Activated CD4-positive, alpha-beta T cell treated with anti-CD3 and anti-CD28 coated beads for 1 hour (primary cell): ENCODE data around the gene PTPN11.
"Not testable (repeated sequence)": the region's sequence is repeated elsewhere in the genome, so short reads cannot be mapped to it uniquely, and the experiment has no call there.

Source experiments
- DNase-seq: peaks from one replicate; pipeline ENCODE4 v3.0.0-alpha.2; 2020

The PTPN11 gene

DNA sequence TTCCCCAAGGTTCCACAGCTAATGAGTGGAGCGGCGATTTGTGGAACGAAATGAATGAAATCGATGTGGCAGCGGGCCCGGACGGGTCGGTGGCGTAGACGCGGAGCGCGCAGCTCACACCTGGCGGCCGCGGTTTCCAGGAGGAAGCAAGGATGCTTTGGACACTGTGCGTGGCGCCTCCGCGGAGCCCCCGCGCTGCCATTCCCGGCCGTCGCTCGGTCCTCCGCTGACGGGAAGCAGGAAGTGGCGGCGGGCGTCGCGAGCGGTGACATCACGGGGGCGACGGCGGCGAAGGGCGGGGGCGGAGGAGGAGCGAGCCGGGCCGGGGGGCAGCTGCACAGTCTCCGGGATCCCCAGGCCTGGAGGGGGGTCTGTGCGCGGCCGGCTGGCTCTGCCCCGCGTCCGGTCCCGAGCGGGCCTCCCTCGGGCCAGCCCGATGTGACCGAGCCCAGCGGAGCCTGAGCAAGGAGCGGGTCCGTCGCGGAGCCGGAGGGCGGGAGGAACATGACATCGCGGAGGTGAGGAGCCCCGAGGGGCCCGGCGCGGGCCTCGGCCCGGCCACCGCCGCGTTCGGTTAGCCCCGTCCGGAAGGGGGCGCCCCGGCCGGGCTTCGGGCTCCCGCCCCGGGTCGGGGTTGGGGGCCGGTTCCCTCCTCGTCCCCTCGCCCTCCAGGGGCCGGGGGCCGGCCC lies at the start of gene PTPN11:
Gene PTPN11 (plus strand): TSS at position 340 of the 689 bp plus-strand sequence. CDS start 165 bp downstream, at position 505.
- peak; percentile 87 for DNase-seq

DNA sequence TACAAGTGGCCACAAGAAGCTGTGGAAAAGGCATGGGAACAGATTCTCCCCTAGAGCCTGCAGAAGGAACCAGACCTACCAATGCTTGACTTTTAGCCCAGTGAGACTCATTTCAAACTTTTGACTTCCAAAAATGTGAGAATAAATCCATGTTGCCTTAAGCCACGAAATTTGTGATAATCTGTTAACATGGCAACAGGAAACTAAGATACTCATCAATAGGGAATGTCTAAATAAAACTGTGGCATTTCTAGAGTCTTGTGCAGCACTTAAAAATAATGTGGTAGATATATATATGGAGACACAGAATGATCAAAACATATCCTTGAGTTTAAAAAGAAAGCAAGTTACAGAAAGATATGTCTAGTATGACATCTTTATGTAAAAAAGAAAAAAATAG lies 48.5 kb upstream of the PTPN11 start:
- no peak for DNase-seq

DNA sequence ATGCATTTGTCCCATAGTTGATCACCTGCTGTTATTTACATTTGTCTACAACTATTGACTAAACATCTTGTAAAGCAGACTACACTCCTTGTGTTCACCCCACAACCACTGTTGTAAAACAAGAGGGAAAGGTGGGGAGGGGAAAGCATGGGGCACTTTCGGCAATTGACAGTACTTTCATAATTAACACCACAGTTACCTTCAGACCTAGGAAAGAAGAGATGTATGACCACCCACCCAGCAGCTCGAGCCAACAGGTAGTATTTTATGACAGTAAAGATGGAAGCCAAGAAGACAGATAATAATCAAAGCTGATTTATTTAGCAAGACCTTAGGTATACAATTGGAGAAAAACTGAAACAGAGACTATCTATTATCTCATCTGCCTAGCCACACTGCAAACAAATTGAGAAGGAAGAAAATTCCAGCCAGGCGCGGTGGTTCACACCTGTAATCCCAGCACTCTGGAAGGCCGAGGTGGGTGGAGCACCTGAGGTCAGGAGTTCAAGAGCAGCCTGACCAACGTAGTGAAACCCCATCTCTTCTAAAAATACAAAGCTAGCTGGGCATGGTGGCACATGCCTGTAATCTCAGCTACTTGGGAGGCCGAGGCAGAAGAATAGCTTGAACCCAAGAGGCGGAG lies 47.8 kb upstream of the PTPN11 start:
- DNase-seq = no peak

DNA sequence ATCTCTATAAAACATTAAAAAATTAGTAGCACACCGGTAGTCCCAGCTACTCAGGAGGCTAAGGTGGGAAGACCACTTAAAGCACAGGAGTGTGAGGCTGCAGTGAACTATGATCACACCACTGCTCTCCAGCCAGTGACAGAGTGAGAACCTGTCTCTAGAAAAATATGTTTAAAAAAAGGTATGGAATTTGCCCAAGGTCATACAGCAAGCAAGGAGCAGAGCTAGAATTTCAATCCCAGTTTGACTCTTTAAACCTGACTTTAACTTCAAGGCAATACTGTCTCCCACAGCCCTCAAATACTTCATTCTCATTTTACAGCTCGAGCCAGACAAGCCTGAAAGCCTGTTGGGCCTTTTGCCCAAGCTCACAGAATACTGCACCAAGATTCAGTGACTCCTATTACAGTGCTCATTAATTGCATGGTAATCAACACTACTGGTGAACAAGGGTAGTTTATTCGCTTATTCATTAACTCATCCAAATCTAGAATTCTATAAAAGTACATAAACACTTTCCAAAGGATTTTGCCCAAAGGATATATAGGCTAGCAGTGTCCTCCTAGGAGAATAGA lies 44.5 kb upstream of the PTPN11 start:
- DNase-seq = no peak

DNA sequence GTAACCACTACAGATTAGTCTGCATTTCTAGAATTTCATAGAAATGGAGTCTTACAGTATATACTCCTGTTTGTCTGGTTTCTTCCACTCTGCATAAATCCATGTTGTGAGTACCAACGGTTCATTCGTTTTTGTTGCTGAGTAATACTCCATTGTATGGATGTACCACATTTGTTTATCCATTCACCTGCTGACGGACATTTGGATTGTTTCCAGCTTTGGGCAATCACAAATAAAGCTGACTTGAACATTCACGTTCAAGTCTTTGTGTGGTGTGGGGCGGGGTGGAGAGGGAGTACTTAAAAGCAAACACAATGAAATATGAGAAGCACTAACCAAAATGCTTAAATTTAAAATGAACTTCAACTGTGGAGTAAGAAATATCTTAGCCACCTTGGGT lies 43.6 kb upstream of the PTPN11 start:
- DNase-seq = no peak

DNA sequence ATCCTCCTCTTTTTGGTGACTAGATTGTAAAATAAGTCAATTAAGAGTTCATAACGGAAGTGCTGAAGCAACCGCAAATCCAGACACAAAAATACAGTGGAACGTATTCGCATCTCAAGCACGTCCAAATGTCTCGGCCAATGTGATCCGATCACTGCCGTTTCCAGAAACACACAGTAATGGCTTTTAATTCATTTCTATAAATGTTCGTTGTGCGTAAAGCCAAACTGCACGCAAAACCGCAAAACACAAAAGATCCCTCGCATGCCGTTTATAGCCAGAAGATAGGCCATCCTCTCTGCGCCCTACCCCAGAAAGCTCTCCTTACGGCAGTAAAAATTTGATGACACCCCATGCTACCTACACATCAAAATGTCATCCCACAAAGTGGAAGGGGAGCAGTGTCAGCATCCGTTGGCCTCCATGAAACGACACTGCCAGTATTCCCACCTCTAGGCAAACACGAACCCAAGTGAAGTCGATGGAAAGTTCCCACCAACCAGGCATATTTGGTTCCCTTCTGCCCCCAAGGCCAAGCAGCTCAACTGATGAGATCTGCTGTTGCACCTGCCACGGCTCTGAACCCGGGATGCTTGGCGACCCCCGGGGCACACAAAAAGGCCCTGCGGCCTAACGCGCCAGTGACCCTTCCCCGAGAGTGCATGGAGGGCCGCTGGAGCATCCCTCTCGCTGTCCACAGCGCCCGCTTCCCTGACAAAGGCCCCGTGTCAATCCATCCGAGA lies 37.9 kb upstream of the PTPN11 start:
- DNase-seq = no peak

DNA sequence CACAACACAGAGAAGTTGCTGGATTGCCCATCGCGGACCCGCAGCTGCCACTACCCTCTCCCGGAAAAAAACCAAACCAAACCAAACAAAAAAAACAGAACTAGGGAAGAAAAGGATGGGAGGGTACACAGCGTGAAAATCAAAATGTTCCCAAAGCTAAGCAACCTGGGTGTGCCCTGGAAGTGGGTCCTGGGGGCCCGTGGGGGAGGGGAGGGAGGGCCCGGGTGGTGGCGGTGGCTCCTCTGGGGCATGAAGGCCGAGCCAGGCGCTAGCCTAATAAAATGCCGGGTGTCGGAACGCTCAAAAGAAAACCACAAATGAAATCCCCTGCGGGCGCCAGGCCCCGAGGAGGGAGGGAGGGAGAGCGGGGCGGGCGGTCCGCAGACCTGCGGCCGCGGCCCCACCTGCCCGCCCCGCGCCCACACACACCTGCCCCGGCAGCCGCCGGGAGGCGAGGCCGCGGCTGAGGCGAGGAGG lies 37.3 kb upstream of the PTPN11 start:
- DNase-seq = peak; percentile 7

DNA sequence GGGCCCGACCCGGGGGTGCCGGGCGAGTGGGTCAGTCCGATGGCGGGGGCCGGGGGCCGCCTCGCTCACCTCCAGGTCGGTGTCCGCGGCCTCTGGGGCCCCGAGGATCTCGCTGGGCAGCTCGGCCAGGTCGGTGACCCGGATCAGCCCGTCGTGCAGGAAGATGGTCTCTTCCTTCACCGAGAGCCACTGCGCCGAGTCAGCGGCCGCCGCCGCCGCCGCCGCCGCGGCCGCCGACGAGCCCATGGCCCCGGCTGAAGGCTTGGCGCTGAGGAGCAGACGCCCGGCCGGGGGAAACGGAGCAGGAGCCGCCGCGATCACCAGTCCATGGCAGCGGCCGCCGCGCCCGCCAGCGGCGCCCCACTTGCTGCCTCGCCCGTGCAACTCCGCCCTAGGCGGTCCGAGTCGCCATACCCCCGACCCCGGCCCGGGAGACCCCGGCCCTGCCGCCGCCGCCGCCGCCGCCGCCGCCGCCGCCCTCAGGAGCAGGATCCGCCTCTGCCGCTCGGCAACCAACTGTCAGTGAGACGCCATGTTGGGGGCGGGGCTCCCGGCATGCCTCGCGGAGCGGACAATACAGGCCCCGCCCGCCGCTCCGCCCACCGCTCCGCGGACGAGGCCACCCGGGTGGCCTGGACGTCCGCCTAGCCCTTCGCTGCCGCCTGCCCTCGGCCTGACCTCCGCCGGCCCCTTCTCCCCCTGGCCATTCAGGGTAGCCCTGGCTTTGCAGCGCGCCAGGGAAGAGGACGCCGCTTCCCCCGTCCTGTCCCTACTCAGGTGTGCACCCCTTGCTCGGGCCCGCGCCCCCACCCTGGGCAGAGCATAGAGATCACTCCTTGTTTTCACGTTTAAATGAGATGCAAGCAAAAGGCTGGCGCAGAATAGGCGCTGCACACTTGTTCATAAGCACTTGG lies 36.6 kb upstream of the PTPN11 start, which contains the start of gene HECTD4:
Gene HECTD4 (minus strand): TSS at position 549 of the 914 bp plus-strand sequence. CDS start 303 bp downstream, at position 246.
- peak; percentile 84 for DNase-seq

DNA sequence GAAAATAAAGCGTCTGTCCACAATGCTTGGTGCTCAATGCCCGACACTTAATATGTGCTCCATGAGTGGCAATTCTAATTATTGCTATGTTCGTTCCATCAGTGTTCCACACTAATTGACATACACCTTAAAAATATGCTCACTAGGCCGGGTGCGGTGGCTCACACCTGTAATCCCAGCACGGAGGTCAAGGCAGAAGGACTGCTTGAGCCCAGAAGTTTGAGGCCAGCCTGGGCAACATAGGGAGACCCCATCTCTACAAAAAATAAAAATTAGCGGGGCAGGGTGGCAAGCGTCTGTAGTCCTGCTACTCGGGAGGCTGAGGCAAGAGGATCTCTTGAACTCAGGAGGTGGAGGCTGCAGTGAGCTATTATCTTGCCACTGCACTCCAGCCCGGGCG lies 35.9 kb upstream of the PTPN11 start:
- no peak for DNase-seq

DNA sequence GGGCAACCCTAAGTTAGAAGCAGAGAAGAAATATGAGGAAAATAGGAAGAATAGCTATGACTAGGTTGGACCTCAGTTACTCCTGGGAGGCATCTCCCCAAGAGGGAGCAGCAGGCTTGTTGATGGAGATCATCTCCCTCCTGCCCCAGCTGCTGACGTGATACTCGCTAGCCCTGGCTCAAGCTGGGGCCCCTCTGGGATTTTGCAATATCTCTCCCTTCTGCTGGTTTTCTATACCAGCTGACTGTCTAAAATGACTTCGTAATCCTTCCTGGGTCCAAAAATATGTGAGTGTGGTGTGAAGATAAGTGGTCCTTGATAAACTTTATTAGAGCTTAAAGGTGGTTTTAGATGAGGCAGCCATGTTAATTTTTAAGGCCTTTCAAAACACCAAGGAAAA lies 32.0 kb upstream of the PTPN11 start:
- DNase-seq = no peak

DNA sequence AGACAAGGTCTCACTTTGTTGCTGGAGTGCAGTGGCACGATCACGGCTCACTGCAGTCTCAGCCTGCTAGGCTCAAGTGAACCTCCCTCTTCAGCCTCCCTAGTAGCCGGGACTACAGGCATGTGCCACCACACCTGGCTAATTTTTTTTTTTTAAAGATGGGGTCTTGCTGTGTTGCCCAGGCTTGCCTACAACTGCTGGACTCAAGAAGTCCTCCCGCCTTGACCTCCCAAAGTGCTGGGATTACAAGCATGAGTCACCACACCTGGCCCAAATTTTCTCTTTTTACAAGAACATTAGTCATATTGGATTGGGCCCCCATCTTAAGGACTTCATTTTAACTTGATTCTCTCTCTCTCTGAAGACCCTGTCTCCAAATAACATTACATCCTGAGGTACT lies 29.5 kb upstream of the PTPN11 start:
- no peak for DNase-seq

DNA sequence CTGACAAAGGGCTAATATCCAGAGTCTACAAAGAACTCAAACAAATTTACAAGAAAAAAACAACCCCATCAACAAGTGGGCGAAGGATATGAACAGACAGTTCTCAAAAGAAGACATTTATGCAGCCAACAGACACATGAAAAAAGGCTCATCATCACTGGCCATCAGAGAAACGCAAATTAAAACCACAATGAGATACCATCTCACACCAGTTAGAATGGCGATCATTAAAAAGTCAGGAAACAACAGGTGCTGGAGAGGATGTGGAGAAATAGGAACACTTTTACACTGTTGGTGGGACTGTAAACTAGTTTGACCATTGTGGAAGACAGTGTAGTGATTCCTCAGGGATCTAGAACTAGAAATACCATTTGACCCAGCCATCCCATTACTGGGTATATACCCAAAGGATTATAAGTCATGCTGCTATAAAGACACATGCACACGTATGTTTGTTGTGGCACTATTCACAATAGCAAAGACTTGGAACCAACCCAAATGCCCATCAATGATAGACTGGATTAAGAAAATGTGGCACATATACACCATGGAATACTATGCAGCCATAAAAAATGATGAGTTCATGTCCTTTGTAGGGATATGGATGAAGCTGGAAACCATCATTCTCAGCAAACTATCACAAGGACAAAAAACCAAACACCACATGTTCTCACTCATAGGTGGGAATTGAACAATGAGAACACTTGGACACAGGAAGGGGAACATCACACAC lies 28.7 kb upstream of the PTPN11 start:
- DNase-seq = not testable (repeated sequence)

DNA sequence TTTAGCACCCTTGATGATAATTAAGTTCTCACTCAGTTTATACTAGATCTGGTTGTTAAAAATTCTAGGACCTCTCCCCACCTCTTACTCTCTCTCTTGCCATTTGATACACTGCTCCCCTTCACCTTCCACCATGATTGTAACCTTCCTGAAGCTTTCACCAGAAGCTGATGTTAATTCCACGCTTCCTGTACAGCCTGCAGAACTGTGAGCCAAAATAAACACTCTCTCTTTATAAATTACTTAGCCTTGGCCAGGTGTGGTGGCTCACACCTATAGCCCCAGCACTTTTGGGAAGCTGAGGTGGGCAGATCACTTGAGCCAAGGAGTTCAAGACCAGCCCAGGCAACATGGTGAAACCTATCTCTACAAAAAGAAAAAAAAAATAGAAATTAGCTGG lies 25.4 kb upstream of the PTPN11 start:
- no peak for DNase-seq

DNA sequence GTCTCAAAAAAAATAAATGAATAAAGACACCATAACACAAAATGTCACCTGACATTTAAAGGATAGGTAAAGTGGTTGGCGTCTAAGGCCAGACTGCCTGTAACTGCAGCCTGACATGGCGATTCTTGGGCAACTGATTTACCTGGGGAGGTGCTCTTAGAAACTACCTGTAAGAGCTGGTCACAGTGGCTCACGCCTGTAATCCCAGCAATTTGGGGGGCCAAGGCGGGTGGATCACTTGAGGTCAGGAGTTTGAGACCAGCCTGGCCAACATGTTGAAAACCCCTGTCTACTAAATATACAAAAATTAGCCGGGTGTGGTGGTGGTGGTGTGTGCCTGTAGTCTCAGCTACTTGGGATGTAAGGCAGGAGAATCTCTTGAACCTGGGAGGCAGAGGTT lies 17.7 kb upstream of the PTPN11 start:
- DNase-seq = no peak

DNA sequence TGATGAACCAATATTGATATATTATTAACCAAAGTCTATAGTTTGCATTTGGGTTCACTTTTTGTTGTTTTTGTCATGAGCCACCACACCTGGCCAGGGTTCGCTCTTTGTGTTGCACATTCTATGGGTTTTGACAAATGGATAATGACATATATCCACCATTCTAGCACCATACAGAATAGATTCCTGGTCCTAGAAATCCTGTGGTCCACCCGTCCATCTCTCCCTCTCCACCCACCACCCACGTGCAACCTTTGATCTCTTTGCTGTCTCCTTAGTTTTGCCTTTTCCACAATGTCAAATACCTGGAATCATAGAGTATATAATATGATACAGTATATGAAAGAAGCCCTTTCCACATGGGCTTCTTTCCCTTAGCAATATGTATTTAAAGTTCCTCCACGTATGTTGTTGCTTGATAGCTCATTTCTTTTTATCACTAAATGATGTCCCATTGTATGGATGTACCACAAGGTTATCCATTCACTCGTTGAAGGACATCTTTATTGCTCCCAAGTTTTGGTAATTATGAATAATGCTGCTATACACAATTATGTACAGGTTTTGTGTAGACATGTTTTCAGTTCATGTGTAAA lies 16.7 kb upstream of the PTPN11 start:
- no peak for DNase-seq

DNA sequence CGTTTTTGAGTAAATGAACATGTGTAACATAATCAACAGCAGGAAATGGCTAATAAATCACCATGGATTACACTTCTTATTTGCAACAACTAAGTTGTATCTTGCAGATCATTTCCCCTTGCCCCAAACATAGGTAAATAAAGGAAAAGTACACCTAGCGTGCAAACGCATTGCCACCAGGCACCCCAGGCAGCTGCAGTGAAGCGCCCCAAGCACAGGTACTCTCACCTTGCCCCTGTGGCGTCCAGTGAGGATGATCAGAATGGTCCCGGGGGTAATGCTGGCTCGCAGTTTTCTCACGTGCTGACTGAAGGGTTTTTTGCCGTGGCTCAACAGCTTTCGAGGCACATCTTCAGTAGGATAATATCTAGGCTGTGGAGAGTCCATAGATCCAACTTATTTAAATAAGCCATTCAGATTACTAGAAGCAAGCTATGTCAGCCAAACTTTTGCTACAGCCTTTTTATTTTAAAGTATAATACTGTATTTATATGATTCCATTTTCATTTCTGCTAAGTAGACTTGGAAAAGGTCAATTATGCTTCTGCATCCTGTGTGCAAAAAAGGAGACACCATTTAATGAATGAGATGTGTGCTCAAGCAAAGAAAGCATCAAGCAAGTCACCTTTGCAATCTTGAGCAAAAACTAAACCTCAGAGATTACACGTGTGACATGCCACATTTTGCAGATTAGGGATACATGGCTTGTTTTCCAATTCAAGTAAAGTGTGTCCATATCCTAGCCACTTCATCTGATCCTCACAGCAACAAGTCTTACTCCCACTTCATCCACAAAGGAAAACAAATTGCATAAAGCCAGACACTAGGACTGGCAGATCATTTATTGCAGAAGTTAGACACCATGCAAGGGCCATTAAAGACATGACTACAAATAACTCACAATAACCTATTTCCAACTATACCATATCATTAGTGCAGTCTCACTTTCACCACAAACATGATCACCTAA lies 11.9 kb upstream of the PTPN11 start:
- DNase-seq = no peak

DNA sequence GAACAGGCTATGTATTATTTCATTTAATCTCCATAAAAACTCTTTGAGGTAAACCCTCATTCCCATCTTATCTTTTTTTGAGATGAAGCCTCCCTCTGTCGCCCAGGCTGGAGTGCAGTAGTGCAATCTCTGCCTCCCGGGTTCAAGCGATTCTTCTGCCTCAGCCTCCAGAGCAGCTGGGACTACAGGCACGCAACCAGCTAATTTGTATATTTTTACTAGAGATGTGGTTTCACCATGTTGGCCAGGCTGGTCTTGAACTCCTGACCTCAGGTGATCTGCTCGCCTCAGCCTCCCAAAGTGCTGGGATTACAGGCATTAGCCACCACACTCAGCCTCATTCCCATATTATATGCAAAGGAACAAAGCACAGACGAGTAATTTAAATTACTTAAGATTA lies 11.1 kb upstream of the PTPN11 start:
- DNase-seq = not testable (repeated sequence)

DNA sequence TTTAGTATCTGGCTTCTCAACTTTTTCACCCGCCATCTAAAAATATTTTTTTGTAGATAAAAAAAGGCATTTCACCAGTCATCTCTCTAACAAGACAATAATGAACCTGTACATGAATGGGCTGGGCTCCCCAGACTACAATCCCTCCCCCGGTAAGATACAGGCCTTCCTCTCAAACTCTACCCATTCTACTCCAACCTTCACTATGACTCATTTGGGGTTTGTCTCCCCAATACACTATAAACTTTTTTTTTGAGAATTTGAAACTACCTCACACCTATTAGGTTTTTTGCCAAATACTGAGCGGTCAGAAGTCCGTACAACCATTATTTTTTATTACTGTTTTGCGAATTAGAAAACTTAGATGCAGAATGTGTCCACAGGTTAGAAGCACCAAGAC lies 10.1 kb upstream of the PTPN11 start:
- no peak for DNase-seq

DNA sequence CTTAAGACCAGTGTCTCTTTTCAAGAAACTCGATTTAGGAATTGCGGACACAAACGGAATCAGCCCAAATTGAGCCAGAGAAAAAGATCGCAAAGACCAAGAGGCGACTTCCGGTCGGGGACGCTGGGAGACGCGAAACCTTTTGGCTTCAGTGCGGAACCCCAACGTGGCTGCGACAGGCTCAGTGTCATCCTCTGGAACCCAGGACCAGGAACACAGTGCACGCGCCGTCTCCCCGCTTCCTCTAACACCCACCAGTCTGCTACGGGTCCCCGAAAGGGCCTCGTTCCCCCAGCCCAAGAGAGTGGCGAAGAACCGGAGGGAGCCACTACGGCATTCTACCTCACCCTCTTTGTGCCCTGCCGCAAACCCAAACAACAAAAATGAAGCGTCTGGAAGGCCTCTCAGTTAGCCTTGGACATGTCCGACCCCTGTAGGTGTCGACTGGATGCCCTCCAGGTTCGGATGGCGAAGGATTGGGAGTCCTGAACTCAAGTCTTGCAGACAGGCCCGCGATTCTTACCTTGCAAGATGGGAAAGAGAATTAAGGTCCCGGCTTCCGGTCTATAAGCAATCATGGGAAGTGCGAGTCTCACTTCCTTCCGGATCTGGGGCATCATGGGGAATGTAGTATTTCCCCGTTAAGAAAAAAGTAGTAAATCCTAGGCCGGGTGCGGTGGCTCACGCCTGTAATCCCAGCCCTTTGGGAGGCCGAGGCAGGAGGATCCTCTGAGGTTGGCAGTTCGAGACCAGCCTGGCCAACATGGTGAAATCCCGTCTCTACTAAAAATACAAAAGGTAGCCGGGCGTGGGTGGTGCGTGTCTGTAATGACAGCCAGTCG lies 9.5 kb upstream of the PTPN11 start, which contains the start of gene RPL6:
Gene RPL6 (minus strand): TSS at position 542 of the 842 bp plus-strand sequence. CDS start 949 bp downstream, outside the sequence.
- peak; percentile 61 for DNase-seq
